CD4-positive, alpha-beta T cell treated with Interleukin-15 for 4 hours (primary cell): ENCODE measurements around the gene SEC61A1.
A peak's percentile ranks its signal among the peaks of the same experiment; 100 is the strongest.

Experiments
- DNase-seq: peaks from one replicate; pipeline ENCODE4 v3.0.0-alpha.2; 2020; ENCODE audit warnings: low spot score

The SEC61A1 gene

DNA sequence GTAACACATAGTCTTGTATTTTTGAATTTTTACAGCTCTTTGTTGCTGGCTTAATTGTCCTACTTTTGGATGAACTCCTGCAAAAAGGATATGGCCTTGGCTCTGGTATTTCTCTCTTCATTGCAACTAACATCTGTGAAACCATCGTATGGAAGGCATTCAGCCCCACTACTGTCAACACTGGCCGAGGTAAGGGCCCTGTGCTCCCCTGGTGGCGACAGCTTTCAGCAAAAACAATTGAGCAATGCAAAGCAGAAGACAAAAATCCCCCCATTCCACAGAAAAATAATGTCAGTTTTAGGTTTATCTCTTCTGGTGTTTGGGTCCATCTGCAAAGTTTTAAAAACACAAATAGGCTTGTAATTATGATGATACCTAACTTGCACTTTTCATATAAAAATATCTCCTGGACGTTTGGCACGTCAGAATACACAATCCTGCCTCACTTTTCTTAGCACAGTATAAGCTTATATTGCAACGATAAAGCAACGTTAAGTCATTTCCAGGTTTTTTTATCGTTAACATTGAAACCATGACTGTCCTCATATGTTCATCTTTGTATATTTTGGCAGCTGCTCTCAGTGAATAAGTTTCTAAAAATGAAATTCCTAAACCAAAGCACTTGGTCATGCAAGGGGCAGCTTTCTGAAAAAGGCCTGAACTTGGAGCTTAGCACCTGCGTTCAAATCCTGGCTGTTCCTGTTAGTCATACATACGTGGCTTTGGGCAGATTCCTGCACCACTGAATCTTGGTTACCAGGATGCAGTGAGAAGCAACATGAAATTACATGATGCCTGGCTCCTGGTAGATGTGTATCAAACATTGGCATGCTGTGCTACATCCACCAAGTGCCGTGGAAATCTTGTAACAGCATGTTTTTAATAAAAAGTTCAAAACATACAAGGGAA, 8.5 kb downstream of the SEC61A1 start:
- DNase-seq: no peak

DNA sequence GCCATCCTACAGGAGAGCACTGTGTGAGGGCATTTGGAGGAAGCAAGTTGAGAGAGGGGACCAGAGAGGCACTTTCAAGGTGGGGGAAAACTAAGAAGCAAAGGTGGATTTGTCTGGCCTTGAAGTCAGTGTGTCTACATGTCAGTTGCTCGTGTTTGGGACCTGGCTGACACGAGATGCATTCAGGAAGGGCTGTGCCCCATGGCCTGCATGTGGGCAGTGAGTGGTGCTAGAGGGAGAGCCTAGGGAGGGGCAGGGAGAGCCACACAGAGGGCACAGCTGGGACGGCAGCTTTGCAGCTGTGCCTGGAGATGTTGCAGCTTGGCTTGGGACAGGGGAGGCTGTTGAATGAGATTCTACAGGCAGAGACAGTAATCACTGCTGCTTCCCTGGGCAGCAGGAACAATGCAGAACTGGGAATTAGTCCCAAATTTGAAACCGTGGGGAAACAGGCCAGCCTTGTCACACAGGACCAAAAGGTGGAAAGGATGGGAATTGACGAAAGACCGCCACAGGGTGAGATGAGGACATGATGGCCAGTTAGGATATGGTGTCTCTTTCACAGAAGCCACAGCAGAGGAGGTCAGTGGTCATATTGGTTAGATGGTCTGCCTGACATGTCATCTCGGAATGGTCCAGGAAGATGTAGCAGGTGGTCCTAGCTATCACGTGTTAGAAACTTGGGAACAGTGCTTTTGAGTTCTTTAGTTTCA, 10.0 kb downstream of the SEC61A1 start:
- no peak for DNase-seq

DNA sequence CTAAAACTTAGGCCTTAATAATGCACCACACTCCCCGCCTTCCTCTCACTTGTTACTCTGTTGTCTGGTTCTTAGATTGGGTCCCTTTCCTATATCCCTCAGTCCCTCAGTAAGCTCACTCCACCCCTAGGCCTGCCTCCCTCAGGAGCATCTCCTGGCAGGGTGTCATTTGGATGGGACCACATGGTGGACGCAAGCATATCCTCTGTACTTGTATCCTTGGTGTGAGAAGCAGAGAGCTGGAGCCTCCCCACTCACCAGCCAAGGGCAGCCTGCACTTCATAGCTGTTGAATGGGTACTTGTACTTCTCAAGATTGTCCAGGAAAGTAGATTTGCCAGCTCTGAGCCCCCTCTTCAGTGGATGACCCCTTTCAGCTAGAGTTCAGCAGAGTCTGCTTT, 11.6 kb downstream of the SEC61A1 start:
- no peak for DNase-seq

DNA sequence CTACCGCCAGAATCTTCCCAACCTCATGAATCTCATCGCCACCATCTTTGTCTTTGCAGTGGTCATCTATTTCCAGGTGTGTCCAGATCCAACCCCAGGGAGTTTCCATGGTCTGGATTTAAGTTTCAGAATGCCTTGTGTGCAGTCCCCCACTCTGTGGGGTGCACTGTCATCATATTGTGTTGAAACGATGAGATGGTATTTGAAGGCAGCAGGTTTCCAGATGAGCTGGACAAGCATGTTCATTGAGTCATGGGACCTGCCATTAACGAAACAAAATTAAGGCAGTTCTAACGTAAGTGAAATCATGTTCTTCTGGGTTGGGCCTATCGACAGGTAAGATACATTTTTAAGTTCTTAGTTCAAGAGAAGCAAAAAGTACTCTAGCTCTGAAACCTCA, 12.7 kb downstream of the SEC61A1 start:
- no peak for DNase-seq

DNA sequence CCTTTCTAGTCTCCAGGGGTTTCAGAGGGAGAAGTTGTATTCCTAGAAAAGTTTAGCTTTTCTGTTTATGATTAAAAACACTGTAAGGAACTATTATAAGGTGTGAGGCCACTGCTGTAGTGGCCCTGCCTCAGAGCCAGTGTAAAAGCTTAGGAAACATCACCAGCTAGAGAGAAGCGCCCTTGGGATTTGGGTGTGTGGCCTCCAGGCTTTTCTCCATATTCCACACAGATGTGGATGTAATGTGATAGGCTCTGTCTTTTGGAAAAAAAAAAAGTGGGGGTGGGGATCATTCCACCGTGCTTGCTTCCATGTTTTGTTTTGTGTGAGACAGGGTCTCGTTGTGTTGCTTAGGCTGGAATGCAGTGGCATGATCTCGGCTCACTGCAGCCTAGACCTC, 13.9 kb downstream of the SEC61A1 start:
- no peak for DNase-seq

DNA sequence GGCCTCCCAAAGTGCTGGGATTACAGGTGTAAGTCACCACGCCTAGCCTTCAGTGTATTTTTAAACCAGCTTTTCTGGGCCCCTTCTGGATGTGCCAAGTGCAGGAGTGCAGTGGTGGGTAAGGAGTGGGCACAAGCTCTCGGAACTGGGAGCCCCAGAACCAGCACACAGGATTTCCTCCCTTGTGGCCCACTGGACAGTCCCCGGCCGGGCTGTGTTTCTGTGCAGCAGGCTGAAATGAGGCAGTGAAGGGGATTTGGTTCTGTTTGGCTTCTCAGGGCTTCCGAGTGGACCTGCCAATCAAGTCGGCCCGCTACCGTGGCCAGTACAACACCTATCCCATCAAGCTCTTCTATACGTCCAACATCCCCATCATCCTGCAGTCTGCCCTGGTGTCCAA, 14.4 kb downstream of the SEC61A1 start:
- DNase-seq: no peak

DNA sequence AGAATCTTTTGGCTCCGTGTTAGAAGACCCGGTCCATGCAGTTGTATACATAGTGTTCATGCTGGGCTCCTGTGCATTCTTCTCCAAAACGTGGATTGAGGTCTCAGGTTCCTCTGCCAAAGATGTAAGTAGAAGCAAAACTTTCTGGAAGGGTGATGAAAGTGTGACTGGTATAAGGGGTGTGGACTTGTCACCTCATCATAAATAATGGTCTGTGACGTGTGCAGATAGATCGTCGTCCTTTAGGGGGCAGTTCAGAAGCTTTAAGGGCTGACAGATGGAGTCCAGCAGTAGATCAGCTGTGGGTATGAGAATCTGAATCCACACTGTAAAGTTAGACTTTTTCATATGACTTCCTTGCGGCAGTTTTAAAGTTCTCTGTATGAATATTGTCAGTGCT, 15.3 kb downstream of the SEC61A1 start:
- DNase-seq: no peak

DNA sequence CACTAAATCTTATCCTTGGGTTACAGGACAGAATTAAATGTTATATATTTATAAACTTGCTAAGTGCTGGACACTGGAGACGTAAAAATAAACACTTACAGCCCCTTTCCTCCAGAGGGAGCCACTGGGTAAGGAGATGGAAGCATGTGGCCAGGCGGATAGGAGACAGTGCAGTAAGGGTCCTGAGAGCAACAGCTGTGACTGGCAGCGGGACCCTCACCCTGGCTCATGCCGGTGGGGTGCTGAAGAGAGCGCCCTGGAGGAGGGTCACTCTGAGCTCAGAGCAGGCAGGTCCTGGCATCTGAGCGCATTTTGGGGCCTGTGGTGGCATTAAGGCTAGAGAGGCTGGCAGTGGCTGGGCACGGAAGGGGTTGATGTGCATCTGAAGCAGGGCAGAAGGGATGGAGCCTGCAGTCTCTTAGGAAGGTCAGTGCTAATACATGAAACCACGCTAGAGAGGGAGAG, 16.0 kb downstream of the SEC61A1 start:
- DNase-seq: peak; percentile 50

DNA sequence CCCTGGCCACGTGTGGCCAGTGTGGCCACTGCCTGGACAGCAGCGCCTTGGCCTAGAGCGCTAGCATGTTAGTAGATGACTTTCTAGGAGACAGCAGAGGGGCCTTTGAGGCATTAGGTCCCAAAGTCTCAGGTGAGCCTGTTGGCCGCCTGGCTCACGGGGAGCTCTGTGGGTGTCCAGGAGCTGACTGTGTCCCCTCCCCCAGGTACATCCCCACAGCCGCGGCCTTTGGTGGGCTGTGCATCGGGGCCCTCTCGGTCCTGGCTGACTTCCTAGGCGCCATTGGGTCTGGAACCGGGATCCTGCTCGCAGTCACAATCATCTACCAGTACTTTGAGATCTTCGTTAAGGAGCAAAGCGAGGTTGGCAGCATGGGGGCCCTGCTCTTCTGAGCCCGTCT, 17.0 kb downstream of the SEC61A1 start:
- DNase-seq: no peak

DNA sequence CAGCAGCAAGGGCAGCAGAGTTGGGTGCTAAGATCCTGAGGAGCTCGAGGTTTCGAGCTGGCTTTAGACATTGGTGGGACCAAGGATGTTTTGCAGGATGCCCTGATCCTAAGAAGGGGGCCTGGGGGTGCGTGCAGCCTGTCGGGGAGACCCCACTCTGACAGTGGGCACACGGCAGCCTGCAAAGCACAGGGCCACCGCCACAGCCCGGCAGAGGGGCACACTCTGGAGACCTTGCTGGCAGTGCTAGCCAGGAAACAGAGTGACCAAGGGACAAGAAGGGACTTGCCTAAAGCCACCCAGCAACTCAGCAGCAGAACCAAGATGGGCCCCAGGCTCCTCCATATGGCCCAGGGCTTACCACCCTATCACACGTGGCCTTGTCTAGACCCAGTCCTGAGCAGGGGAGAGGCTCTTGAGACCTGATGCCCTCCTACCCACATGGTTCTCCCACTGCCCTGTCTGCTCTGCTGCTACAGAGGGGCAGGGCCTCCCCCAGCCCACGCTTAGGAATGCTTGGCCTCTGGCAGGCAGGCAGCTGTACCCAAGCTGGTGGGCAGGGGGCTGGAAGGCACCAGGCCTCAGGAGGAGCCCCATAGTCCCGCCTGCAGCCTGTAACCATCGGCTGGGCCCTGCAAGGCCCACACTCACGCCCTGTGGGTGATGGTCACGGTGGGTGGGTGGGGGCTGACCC, 18.8 kb downstream of the SEC61A1 start:
- no peak for DNase-seq

DNA sequence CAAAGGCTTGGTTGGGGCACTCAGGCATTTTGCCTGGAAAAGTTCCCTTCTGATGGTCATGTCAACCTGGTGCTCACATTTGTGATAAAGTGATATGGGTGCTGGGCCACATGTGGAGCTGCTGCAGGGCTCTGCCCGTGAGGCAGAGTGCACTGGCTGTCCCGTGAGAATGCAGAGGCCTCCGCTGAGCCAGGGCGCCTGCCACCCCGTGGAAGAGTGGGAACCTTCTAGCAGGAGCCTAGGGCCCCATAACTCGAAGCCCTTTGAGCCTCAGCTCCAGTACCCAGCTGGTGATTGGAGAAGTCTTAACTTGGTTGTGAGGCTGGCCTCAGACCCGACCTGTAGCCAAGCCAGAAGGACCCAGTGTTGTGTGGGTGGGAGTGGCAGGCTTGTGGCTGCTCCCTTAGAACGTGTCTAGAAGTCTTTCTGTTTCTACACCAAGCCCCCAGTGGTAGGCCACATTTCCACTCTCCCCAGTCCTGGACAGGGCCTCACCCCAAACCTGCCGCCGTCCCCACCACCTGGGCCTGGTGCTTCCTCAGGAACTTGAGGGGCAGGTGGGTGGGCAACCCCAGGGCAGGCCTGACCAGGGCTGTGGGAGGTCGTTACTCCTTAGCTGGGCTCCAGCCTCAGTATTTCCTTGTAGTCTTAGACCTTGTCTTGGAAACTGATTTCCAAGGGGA, 19.7 kb downstream of the SEC61A1 start:
- no peak for DNase-seq

DNA sequence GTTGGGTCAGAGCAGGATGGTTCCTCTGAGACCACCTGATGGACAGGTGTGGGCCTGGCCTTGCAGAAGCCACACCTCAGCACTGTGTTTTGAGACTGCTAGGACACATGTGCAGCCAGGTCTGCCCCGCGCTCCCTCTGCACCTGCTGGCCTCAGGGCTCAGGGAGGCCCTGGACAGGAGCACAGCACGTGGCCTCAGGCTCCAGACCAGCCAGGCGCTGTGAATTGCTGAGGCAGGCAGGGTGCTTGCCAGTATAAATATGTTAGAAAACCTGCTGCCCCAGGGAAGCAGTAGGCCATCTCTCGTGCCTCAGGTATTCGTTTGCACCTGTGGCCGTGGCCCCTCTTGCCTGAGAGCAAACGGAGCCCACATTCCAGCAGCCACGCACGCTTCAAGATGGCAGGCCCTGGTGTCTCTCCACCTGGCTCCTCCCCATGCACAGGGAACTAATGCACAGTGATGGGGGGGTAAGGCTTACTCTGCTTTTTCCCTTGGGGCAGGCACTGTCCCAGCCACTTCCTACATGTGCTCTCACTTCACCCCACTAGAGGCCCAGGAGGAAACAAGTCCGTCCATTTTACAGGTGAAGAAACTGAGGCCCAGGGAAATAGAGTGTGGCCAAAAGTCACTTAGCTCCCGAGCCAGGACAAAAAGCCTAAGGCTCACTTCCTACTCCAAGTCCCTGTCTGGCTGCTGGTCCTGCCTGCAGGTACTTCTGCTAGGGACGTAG, 20.4 kb downstream of the SEC61A1 start:
- DNase-seq: no peak

DNA sequence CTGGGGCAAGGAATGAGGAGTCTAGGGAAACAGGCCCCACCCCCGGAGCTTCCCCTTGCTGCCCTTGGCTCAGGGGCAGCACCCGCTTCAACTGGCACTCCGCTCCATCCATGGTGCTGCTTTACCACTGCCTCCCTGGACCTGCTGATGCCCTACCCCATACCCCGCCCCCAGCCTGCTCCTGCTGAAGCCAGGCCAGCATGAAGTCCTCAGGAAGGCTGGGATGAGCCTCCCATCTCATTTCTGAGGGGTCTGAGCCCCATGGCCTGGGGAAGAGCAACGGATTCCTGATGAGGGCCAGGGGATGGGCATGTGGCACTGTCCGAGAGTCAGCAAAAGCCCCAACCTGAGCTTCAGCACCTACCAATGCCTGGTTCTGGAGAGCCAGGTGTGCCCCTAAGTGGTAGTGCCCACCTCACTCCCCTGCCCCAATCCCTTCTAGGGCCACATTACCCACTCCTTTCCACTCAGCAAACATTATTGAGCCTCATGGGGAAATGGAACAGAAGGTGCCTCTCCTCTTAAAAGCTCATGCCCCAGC, 21.0 kb downstream of the SEC61A1 start:
- no peak for DNase-seq

DNA sequence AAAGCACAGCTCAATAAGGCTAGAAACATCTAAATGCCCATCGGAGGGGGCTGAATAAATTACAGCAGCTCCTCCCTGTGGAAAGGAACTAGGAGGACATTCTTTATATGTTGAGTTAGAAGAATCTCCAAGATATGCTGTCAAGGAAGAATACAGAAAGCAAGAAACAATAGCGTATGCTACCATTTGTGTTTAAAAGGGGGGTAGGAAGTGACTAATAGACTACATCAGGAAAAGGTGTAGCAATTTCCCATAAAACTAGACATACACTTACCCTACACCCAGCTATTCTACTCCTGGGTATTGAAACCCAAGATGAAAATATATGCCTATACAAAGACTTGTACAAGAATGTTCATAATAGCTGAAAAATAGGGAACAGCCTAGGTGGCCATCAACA, 21.6 kb downstream of the SEC61A1 start:
- no peak for DNase-seq

DNA sequence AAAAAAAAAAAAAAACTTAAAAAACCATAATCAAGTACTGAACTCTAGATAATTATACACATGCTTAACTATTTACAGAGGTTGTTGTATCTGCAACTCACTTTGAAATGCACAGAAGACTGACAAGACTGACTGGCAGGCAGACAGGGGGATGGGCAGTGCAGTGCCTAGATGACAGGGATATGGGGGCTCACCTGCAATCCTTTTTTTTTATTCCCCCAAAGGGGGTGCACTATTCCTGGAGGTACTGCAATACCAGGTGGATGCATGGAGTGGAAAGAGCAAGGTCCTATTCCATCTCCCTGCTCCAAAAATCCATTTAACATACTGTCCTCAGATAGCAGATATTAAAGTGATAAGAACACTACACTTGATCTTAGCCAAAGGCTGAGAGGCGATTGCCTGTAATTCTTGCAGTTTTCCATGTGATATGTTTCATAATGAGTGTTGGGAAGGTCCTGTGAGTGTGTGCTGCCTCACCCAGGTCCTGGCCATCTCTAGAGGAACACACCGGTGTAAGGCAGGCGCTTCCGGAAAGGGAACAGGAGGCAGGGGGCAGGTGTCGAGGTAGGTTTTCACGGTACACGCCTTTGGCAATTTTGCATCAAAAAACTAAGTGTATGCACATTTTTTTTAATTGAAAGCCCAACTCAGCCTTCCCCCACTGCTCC, 22.7 kb downstream of the SEC61A1 start:
- no peak for DNase-seq

DNA sequence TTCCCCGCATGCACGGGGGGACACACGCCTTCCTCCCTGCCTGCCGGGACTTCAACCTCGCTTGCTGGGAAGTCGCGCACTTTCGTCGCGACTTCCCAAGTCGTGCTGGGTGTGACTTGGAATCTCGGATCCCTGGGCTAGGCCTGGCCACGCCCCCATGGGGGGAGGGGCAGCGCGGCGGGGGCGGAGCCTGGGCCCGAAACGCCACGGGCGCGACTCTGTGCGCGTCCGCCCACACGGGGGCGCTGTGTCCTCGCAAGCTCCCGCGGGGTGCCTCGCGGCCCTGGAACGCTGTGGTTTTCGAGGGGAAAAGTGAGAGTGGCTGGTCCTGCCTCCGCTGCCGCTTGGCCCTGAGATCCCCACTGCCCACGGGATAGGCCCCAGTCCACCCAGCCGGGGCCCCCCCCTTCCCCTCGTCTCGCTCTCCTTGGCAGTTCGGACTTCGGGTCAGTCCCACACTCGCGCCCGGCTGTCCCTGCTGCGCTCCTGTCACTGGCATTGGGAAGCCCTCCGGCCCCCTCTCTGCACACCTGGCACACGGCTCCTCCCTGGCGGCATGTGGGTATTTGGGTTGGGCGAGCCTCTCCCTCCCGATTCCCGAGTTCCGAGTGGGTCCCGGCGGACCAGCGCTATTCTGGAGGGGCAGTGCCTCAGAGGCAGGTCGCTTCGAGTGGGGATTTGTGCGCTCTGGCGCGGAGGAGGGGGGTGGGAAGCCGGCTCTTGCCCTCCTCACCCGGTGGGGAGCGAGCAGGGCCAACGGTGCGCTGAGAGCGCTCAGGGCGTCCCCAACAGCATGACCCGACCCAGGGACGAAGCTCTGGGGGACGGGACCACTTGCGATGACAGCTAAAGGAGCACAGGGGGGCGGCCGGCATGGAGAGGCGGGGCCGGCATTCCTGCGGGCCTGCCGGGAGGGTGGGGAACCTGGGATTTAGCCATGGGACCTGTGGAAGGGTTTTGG, 23.6 kb downstream of the SEC61A1 start:
- DNase-seq: peak; percentile 77

DNA sequence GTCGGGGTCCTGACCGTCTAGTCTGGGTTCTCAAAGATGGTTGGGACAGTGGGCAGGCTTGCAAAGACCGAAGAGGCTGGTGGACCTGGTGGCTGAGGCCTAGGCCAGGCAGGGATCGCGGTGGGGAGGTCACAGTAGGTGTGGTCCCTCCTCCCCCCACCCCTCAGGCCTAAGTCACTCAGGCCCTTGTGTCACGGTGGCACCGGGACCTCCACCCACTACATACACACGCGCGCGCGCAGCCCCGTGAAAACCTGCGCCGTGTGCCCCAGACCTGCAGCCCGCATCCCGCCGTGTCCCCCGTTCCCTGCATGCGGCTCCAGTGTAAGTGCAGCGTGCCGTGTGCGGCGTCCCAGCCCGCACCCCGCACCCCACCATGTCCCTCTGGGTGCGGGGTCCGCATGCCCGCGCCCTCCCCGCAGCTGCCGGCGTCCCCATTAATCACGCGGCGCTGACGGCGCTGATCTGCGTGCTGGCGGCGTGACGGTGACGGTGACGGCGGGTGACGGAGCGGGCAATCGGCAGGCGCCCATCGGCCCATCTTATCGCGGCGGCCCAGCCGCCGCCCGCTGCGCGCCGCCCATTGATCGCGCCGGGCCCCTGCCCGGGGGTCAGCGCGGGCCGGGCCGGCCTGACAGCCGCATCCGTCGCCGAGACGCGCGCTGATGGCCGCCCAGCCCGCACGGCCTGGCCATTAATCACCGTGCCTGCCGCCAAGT, 24.4 kb downstream of the SEC61A1 start:
- DNase-seq: no peak

DNA sequence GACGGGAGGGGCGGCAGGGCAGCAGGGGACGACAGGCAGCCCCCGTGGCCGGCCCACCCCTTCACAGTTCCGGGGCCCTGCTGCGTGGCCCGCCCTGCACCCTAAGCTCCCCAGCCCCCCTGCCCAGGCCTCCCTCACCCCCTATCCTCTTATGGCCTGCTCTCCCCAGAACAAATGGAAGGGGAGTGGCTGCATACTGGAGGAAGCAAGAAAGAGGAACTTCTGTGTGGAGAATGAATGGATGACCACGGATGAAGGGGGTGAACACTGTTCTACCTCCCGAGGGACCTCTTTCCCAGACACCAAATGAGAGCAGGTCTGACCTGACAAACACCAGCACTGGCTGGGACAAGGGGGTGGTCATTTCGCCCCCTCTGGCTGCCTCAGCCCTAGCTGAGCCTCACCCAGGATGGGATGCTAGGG, 25.0 kb downstream of the SEC61A1 start:
- no peak for DNase-seq

DNA sequence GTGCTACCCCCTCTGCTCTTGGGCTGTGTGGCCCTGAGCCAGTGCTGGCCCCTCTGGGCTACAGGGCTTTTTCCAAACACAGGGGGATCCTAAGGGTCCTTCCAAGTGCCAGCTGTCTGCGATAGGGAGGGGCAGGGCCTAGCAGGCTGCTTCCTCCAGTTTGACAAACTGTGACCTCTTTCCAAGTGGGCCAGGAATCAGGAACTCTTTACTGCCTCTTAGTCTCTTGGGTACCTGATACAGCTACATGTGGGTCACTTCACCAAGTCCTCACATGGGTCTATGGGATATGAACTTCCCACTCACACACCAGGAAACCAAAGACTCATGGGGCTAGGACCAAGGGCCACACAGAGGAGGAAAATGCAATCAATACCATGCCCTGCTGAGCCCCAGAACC, 25.4 kb downstream of the SEC61A1 start:
- no peak for DNase-seq
